ENCODE results near the gene APCDD1.

The APCDD1 gene

GRCh38 chr18:10431680-10432079 lies 22.8 kb upstream of the APCDD1 start:
- DNase-seq (ENCODE audit: low spot score), result no peak
- FAIRE-seq, result no peak

GRCh38 chr18:10432781-10433180 lies 21.7 kb upstream of the APCDD1 start:
- FAIRE-seq (no peak), DNase-seq (ENCODE audit: low spot score) (no peak)

DNA sequence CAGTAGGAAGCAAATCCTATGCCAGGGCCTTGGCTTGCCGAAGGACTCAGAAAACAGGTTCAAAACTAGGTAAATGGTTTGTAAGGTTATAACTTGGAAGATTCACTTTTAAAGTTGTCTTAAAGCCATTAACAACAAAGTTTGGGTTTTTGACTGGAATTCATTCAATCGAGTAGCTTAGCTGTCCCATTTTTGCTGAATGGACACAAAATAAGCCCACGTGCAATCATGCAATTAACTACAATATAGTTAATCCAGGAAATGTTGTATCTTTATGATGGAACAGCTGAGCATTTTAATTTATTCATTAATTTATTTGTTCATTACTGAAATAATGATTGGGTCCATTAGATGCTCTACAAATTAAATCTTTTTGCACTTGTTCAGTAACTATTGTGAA lies 18.3 kb upstream of the APCDD1 start:
- DNase-seq (ENCODE audit: low spot score) (no peak), FAIRE-seq (no peak)

GRCh38 chr18:10437837-10438236 lies 16.6 kb upstream of the APCDD1 start:
- DNase-seq (ENCODE audit: low spot score) (no peak), FAIRE-seq (no peak)

DNA sequence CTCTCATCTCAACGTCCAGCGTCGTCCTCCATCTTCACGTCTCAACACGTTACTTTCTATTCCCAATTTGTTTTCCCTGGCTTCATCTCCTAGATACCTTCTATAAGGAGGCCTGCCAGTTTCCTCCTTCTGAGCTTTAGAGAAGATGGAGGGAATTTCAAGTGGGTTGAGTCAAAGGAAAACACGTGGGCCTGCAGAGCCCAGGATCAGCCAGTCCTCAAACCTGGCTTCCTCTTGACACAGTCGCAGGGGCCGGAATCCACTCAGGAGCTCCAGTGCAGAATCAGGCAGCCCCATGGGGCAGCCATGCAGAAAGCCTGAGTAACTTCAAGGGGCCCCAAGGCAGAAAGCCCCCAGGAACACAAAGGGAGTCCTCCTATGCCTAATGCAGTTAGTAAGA lies 14.5 kb upstream of the APCDD1 start:
- DNase-seq (ENCODE audit: low spot score), result no peak
- FAIRE-seq, result no peak

- DNase-seq (ENCODE audit: low spot score), result no peak
- no peak for FAIRE-seq
Measured at GRCh38 chr18:10440884-10441283, 13.6 kb upstream of the APCDD1 start.

DNA sequence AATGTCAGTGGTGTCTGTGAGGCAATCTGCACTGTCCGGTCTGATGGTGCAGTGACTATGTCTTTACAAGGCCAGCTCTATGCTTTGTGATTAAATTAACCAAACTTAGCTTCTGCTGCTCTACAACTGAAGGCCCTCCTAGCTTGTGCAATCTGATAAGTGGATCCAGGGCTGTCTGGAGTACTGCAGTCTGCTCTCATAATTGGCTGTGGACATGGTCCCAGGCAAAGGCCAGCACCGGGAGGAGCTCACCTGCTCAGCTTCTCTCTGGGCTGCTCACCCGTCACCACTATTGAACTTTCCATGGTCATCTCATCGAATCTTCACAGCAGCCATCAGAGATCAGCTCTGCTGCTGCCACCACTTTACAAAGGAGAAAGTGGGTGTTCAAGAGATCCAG lies 13.0 kb upstream of the APCDD1 start:
- DNase-seq (ENCODE audit: low spot score), result no peak
- no peak for FAIRE-seq

DNA sequence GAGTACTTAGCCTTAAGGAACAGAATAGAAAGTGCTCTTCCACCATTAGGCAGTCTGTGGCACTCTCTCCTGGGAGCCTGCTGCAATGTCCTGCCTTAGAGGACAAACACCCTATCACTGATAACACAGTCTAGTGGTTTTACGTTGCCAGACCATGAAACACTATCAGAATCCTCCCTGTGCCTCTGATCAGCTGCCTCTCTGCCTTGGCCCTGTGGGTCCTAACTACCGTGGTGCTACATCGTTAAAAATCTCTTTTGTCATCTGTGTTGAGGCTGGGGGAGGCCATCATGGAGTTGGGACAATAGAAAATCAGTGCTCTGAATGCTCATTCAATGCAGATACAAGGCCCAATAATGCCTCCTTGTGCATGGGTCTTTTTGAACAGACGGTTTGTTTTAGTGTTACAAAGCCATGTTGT lies 11.9 kb upstream of the APCDD1 start:
- DNase-seq (ENCODE audit: low spot score) (no peak), FAIRE-seq (no peak)

DNA sequence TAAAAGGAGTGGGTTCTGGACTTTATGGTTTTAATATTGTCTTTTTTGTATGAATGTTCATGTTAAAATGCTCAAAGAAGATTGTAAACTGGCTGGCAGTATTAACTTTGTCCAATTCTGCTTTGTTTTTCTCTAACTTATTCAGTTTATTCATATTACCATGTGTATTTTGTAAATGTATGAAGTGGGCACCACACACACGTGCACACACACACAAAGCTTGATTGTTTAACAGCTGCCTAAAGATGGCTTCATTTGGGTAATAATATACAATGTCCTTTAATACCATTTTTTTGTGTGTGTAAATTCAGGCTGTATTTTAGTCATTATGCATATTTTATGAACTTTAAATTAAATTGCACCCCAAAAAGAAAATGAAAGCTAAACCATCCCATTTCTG lies 11.4 kb upstream of the APCDD1 start:
- DNase-seq (ENCODE audit: low spot score) (no peak), FAIRE-seq (no peak)

DNA sequence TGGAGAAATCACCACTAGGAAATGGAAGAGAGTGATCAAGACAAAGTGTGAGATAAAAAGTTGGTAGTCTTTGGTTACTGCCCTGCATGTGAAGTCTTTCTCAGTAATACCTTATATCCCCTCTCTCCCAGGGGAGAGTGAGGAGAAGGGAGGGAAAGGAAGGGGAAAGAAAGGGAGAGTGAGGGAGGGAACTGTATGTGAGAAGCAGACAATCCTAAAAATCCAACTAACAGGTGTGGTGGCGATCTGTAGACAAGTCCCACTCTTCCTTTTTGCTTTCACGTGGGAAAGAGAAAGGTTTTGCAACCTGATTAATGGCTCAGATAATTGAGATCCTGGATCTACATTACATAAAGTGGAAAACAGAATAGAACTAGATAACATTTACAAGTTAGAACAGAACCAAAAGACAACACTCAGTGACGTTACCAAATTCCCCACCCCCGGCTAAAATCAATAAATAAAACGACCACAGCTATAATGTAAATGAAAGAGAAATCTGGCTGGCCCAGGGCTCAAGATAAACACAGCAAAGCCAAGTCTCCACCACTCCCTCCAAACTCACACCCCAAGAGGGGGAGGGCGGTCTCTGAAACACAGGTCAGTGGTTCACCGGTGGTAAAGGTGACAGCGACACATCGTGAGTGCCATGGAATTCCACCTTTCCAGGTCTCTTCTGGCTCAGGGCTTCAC lies 10.0 kb upstream of the APCDD1 start:
- no peak for FAIRE-seq
- DNase-seq (ENCODE audit: low spot score), result no peak

DNA sequence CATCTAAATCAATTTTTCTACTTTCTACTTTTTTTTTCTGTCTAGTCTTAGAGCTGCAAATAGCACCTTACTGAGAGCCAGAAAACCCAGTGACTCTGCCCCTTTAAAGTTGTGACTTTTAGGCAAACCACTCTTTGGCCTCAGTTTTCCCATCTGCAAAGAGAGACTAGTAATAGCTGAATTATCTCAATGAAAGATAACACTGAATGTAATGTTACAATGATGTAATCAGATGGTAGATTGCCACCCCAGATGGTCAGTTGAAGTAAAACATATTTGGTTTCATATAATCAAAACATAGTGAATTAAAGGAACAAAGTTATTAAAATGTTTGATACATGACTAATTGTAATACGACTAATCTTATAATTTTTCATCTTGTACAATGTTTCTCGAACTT lies 5.0 kb upstream of the APCDD1 start:
- DNase-seq (ENCODE audit: low spot score), result no peak
- FAIRE-seq, result no peak

GRCh38 chr18:10450986-10451385 lies 3.4 kb upstream of the APCDD1 start:
- DNase-seq (ENCODE audit: low spot score), result no peak
- FAIRE-seq, result no peak

- no peak for DNase-seq (ENCODE audit: low spot score)
- no peak for FAIRE-seq
Measured at GRCh38 chr18:10453261-10453805, 1.1 kb upstream of the APCDD1 start.

- FAIRE-seq (no peak), DNase-seq (ENCODE audit: low spot score) (no peak)
Measured at GRCh38 chr18:10454681-10455557, 484 bp downstream of the APCDD1 start.

DNA sequence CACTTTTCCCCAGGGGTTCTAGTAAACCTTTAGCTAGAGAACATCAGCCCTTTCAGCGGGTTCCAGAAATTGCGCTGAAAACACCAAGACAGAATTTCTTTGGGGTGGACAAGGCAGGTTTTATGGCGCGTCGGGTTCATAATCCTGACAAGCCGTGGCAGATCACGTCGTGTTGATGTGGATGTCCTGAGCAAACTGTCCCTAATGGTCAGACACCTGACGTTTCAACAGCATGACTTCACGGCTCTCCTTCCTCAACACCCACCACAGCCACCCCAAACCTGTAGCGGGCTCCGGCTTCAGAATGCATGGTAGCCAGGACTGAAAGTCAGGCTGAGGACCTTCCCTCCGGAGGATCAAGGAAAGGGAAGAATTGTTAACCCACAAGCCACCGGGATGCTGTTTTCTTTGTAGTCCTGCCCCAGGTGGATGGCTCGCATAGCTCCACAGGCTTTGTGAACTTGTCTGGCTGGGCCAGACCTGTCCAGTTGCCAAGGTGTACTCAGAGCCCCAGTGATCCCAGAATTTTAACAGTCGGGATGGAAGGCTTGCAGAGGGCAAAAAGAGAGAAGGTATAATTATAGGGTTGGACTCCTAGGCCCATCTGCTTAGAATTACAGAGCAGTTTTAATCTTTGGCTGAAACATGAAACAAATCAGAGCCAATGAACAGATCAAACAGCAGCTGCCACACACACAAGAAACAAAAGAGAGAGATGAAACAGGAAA lies 1.5 kb downstream of the APCDD1 start:
- no peak for FAIRE-seq
- DNase-seq (ENCODE audit: low spot score), result no peak

GRCh38 chr18:10456718-10457117 lies 2.3 kb downstream of the APCDD1 start:
- FAIRE-seq (no peak), DNase-seq (ENCODE audit: low spot score) (no peak)

- FAIRE-seq, result no peak
- DNase-seq (ENCODE audit: low spot score), result no peak
Measured at GRCh38 chr18:10457128-10457527, 2.7 kb downstream of the APCDD1 start.

- no peak for DNase-seq (ENCODE audit: low spot score)
- no peak for FAIRE-seq
Measured at GRCh38 chr18:10457767-10458166, 3.3 kb downstream of the APCDD1 start.

DNA sequence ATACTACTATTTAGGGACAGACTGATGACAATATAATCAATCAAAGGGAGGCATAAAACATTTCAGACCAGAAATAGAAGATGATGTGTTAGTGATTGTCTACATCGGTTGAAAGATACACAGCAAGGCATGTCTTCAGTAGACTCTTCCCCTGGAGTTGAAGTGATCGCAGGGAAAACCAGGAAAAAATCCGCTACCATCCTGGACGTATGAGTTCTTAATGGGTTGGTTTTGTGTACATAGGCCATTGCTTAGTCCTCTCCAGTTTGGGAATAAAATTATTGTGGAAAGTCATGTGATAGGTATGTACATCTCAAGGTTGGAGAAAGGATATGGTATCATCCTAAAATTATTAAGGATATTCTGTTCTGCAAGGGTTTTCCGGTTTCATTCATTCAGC lies 4.3 kb downstream of the APCDD1 start:
- FAIRE-seq (no peak), DNase-seq (ENCODE audit: low spot score) (no peak)

DNA sequence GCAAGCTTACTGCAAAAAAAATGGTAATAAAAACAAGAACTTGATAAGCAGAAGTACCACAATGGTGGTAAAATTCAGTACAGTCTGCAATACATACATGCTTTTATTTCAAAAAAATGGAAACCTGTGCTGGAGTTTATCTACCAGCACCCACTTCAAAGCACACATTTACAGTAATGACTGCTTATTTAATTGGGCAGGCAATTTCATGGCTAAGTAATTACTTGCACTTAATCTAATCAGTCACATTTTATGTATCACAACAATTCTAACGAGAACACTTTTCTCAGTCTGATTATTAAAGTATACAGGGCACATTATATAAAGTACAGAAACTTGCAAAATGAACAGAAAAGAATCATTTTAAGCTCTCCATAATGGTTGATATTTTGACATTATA lies 5.2 kb downstream of the APCDD1 start:
- FAIRE-seq, result no peak
- no peak for DNase-seq (ENCODE audit: low spot score)

GRCh38 chr18:10460414-10461018 lies 6.1 kb downstream of the APCDD1 start:
- FAIRE-seq (no peak), DNase-seq (ENCODE audit: low spot score) (no peak)

DNA sequence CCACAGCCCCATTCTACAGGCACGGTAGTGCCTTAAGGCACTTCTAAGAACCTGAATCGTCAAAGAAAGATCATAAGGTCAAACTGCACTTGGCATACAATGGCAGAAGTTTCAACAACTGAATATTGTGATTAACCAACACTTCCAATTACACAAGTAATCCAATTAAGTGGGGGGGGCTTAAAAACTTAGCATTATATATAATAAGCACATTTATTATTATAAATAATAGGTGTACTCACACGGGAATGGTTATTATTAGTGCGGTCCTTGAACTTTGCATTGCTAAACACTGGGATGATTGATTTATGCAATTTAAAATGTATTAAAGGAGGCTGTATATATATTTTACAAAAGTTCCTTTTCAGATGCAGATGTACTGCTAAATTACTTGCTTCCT lies 7.6 kb downstream of the APCDD1 start:
- no peak for FAIRE-seq
- DNase-seq (ENCODE audit: low spot score), result no peak
